ENCODE data around the gene SCCPDH. TPM values are rescaled to one million over a fixed set of nuclear protein-coding genes. Genes with fewer than 3 reads are reported as not detected.
"Not testable (repeated sequence)": the region's sequence is repeated elsewhere in the genome, so short reads cannot be mapped to it uniquely, and the experiment has no call there.

SCCPDH gene
- total and polyA plus RNA-seq, 2 experiments from 2014 or later, result 43.6 to 88.0 TPM

GRCh38 chr1:246724731-246725095, 504 bp downstream of the SCCPDH start:
- H3K9me3 ChIP-seq (ENCODE audit: low read depth), result no peaks in the 10 kb centered on the region
- no peaks in the 10 kb centered on the region for H3K4me1 ChIP-seq (ENCODE audit: low read depth)
- peak overlapping the region; percentile 75 for H3K27ac ChIP-seq
- peak overlapping the region; percentile 84 for H3K4me3 ChIP-seq
- no peaks in the 10 kb centered on the region for H3K27me3 ChIP-seq
- TF ChIP-seq CTCF (IDR thresholded peaks at IDR 0.05; ENCODE audit: low read depth, low read length), result no peak
- H3K36me3 ChIP-seq, result peaks cover 23% of the 10 kb centered on the region
- peak; percentile 18 to 36 for DNase-seq (ENCODE audit: low read depth in 1 of 2, low spot score in 1 of 2)

- Histone ChIP-seq H3K27ac (no peak overlapping the region), H3K9me3 (ENCODE audit: low read depth) (no peaks in the 10 kb centered on the region), H3K4me3 (peak overlapping the region; percentile 84)
Observed at GRCh38 chr1:246725191-246725590, 982 bp downstream of the SCCPDH start.

GRCh38 chr1:246726255-246726679, 2.1 kb downstream of the SCCPDH start:
- H3K27me3 ChIP-seq, result no peaks in the 10 kb centered on the region
- peak in 1 of 2 donors; percentile 20 for DNase-seq (ENCODE audit: low read depth in 1 of 2, low spot score in 1 of 2)
- H3K27ac ChIP-seq, result no peak overlapping the region
- no peaks in the 10 kb centered on the region for H3K4me1 ChIP-seq (ENCODE audit: low read depth)
- no peaks in the 10 kb centered on the region for H3K9me3 ChIP-seq (ENCODE audit: low read depth)
- H3K4me3 ChIP-seq, result no peak overlapping the region
- H3K36me3 ChIP-seq, result peaks cover 35% of the 10 kb centered on the region
- TF ChIP-seq CTCF (IDR thresholded peaks at IDR 0.05; ENCODE audit: low read depth, low read length), result no peak

More at GRCh38 chr1:246725191-246725590, 982 bp downstream of the SCCPDH start:
- Histone ChIP-seq H3K36me3 (peaks cover 28% of the 10 kb centered on the region), H3K27me3 (no peaks in the 10 kb centered on the region), H3K4me1 (ENCODE audit: low read depth) (no peaks in the 10 kb centered on the region)
- TF ChIP-seq CTCF (IDR thresholded peaks at IDR 0.05; ENCODE audit: low read depth, low read length), result no peak
- no peak for DNase-seq (ENCODE audit: low read depth in 1 of 2, low spot score in 1 of 2)

GRCh38 chr1:246726881-246727280, 2.7 kb downstream of the SCCPDH start:
- no peak for DNase-seq (ENCODE audit: low read depth in 1 of 2, low spot score in 1 of 2)
- Histone ChIP-seq H3K9me3 (ENCODE audit: low read depth) (no peaks in the 10 kb centered on the region), H3K27ac (no peak overlapping the region), H3K27me3 (no peaks in the 10 kb centered on the region), H3K4me1 (ENCODE audit: low read depth) (no peaks in the 10 kb centered on the region), H3K36me3 (peaks cover 38% of the 10 kb centered on the region), H3K4me3 (no peak overlapping the region)
- TF ChIP-seq CTCF (IDR thresholded peaks at IDR 0.05; ENCODE audit: low read depth, low read length), result no peak

GRCh38 chr1:246727594-246727993, 3.4 kb downstream of the SCCPDH start:
- H3K36me3 ChIP-seq, result peaks cover 43% of the 10 kb centered on the region
- H3K4me3 ChIP-seq, result no peak overlapping the region
- no peak for DNase-seq (ENCODE audit: low read depth in 1 of 2, low spot score in 1 of 2)
- H3K9me3 ChIP-seq (ENCODE audit: low read depth), result no peaks in the 10 kb centered on the region
- no peaks in the 10 kb centered on the region for H3K27me3 ChIP-seq
- TF ChIP-seq CTCF (IDR thresholded peaks at IDR 0.05; ENCODE audit: low read depth, low read length), result no peak
- H3K27ac ChIP-seq, result no peak overlapping the region
- no peaks in the 10 kb centered on the region for H3K4me1 ChIP-seq (ENCODE audit: low read depth)

- no peaks in the 10 kb centered on the region for H3K27me3 ChIP-seq
- H3K27ac ChIP-seq, result no peak overlapping the region
- TF ChIP-seq CTCF (IDR thresholded peaks at IDR 0.05; ENCODE audit: low read depth, low read length), result no peak
- DNase-seq (ENCODE audit: low read depth in 1 of 2, low spot score in 1 of 2), result no peak
- no peak overlapping the region for H3K4me3 ChIP-seq
- no peaks in the 10 kb centered on the region for H3K9me3 ChIP-seq (ENCODE audit: low read depth)
- no peaks in the 10 kb centered on the region for H3K4me1 ChIP-seq (ENCODE audit: low read depth)
- peaks cover 48% of the 10 kb centered on the region for H3K36me3 ChIP-seq
Observed at GRCh38 chr1:246728311-246728710, 4.1 kb downstream of the SCCPDH start.

GRCh38 chr1:246729040-246729439, 4.8 kb downstream of the SCCPDH start:
- H3K4me3 ChIP-seq; DNase-seq (ENCODE audit: low read depth in 1 of 2, low spot score in 1 of 2); H3K27ac ChIP-seq; H3K9me3 ChIP-seq (ENCODE audit: low read depth); H3K4me1 ChIP-seq (ENCODE audit: low read depth); H3K27me3 ChIP-seq: not testable (repeated sequence)
- H3K36me3 ChIP-seq, result peaks cover 51% of the 10 kb centered on the region
